Lower leg skin (tissue), 3 donors: ENCODE data around the gene RPL37A.
"Not testable (repeated sequence)": the region's sequence is repeated elsewhere in the genome, so short reads cannot be mapped to it uniquely, and the experiment has no call there.

Experiments used
- CTCF ChIP-seq, 3 donors: fragments of 450-650 bp; IDR thresholded peaks; one replicate each; pipeline ENCODE4 v1.5.1; 2016; ENCODE audit warnings: antibody characterized with exemption in 3 of 3, mild to moderate bottlenecking in 3 of 3, moderate library complexity in 2 of 3
- POLR2A ChIP-seq, 2 donors: fragments of 450-650 bp; IDR thresholded peaks; one replicate each; pipeline ENCODE4 v1.6.1; 2016 to 2017; ENCODE audit warnings: antibody characterized with exemption in 2 of 2, mild to moderate bottlenecking in 1 of 2, moderate library complexity in 1 of 2

- TF ChIP-seq CTCF, POLR2A (IDR thresholded peaks at IDR 0.05): not testable (repeated sequence)
These were observed 20.0 kb downstream of the RPL37A start for GRCh38 chr2:216518566-216519119.
